Fibroblast of villous mesenchyme (primary cell): Measurements from ENCODE around the gene DUS2. TPM values are rescaled to one million over a fixed set of nuclear protein-coding genes. Genes with fewer than 3 reads are reported as not detected.
"Not testable (repeated sequence)": the region's sequence is repeated elsewhere in the genome, so short reads cannot be mapped to it uniquely, and the experiment has no call there.

Source experiments
- DNase-seq: peaks from one replicate; pipeline ENCODE4 v3.0.0-alpha.2; 2010; ENCODE audit warnings: low read depth
- H3K4me3 ChIP-seq: 2 replicates; pipeline ENCODE4 v1.5.1; 2011; ENCODE audit warnings: low read depth, mild to moderate bottlenecking, low read length
- CTCF ChIP-seq: IDR thresholded peaks from 2 replicates; pipeline ENCODE4 v1.5.1; 2012; ENCODE audit warnings: low read depth, mild to moderate bottlenecking, low read length; ENCODE audit not compliant: insufficient read depth
- total RNA-seq: library from RNA; depleted of rRNA; stranded (reverse); fragments of >200 nt; gene quantifications from 2 replicates; pipeline ENCODE4 v1.2.3, GENCODE V29; 2012

DUS2 gene
- total RNA-seq, 1 donor = 19.4 TPM

- TF ChIP-seq CTCF = no peak
- H3K4me3 ChIP-seq = no peak overlapping the region
- no peak for DNase-seq
These were observed 30.4 kb upstream of the DUS2 start for GRCh38 chr16:67992661-67993206.

GRCh38 chr16:67993207-67994039 is 29.7 kb upstream of the DUS2 start:
- H3K4me3 ChIP-seq = peak overlapping the region; percentile 14
- DNase-seq = peak; percentile 66
- TF ChIP-seq CTCF = peak; percentile 86

GRCh38 chr16:67994040-67994408 is 29.1 kb upstream of the DUS2 start:
- not testable (repeated sequence) for H3K4me3 ChIP-seq, DNase-seq

GRCh38 chr16:67995423-67995822 is 27.7 kb upstream of the DUS2 start:
- TF ChIP-seq CTCF = no peak
- H3K4me3 ChIP-seq = no peak overlapping the region
- no peak for DNase-seq

GRCh38 chr16:67996666-67997065 is 26.4 kb upstream of the DUS2 start:
- no peak for DNase-seq
- no peak for TF ChIP-seq CTCF
- H3K4me3 ChIP-seq = no peak overlapping the region

- H3K4me3 ChIP-seq, DNase-seq: not testable (repeated sequence)
These were observed 24.8 kb upstream of the DUS2 start for GRCh38 chr16:67998231-67998778.

- not testable (repeated sequence) for H3K4me3 ChIP-seq, DNase-seq
These were observed 24.1 kb upstream of the DUS2 start, which contains the start of gene DPEP2 for GRCh38 chr16:67998779-67999688. Gene DPEP2, minus strand, starts transcription at chr16:67999484. Its CDS starts 6,272 bp downstream, at chr16:67993212.

- no peak for DNase-seq
- H3K4me3 ChIP-seq = no peak overlapping the region
- no peak for TF ChIP-seq CTCF
These were observed 23.1 kb upstream of the DUS2 start for GRCh38 chr16:67999985-68000384.
